ENCODE data around the gene POLR2M.

POLR2M gene

DNA sequence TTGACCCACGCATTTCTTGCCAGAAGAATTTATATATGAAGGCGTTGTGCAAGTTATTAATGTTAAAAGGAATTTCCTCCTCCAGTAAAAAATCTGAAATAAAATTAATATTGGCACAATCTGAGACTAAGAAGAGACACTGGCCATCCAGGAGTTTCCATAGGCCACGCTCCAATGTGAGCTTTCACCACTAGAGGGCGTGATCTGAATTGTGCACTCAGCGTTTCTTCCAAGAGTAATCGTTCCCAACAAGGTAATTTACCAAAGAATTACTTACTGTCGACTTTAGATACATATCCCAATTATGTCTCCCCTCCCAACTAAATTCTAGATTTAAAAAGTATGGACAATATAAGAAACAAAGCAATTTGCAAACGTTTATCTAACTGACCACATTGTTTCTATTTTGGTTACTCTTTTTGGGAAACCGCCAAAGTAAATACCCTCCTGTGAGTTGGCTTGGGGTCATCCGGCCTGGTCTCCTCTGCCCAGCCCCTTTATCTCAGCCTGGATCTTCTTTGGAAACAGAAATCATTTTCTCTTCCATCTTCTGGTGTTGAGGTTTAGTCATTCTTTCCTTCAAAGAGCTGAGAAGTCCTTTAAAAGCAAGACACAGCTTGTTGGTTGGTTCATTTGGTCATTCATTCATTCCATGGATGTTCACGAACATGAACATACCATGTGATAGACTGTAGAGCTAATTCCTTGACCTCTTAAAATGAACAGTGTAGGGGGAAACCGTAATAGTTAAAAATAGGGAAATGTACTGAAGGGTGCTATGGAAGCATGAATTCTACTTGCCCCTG lies 26.2 kb downstream of the POLR2M start:
- Histone ChIP-seq H2BK120ac (ENCODE audit: low read depth, low read length) (no peak overlapping the region), H3K79me2 (ENCODE audit: control insufficient read depth, insufficient read depth, low read length) (no peaks in the 10 kb centered on the region), H3K4me3 (ENCODE audit: low read length) (no peak overlapping the region), H3K4me2 (ENCODE audit: low read length) (no peak overlapping the region), H3K23ac (ENCODE audit: low read length) (no peak overlapping the region), H3K9ac (ENCODE audit: low read length) (no peak overlapping the region), H3K18ac (ENCODE audit: low read length) (no peak overlapping the region), H3K4me1 (ENCODE audit: control insufficient read depth, low read depth, low read length) (no peaks in the 10 kb centered on the region), H3K56ac (ENCODE audit: low read length) (no peak overlapping the region), H3K27me3 (ENCODE audit: insufficient read depth, low read length, poor library complexity) (no peaks in the 10 kb centered on the region), H4K8ac (ENCODE audit: low read depth, low read length) (no peak overlapping the region), H2BK5ac (ENCODE audit: low read length) (no peak overlapping the region), H3K27ac (ENCODE audit: low read depth, low read length) (no peak overlapping the region), H3K36me3 (ENCODE audit: control insufficient read depth, insufficient read depth, low read length) (no peaks in the 10 kb centered on the region), H3K79me1 (ENCODE audit: low read length) (no peaks in the 10 kb centered on the region), H4K5ac (ENCODE audit: low read length) (no peak overlapping the region), H2AK5ac (ENCODE audit: low read length) (no peak overlapping the region), H2BK15ac (replicated peaks; ENCODE audit: low read depth) (no peak overlapping the region), H3K4ac (ENCODE audit: low read depth, low read length) (no peak overlapping the region)
- WGBS (ENCODE audit: extremely low coverage, insufficient coverage, low lambda C conversion rate) = no CpG with 5 or more reads among the region's 12 CpGs
- peak; percentile 68 for DNase-seq

DNA sequence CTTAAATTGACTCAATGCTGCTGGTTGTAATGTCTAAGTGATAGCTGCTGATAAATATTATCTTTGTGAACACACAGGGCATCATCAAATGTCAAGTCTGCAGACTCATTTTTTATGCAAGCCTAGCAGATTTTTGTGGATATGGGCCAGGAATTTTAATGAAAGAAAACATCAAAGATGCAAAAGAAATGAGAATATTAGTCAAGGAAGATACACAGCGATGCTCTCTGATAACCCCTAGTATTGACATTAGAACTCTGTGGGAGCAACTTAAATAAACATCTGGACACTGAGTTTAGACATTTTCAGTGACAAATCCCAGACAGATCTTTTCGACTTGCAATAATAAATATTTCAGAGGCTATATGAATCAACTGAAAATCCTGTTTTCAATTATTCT lies 28.3 kb downstream of the POLR2M start:
- Histone ChIP-seq H4K8ac (ENCODE audit: low read depth, low read length) (no peak overlapping the region), H3K18ac (ENCODE audit: low read length) (no peak overlapping the region)

DNA sequence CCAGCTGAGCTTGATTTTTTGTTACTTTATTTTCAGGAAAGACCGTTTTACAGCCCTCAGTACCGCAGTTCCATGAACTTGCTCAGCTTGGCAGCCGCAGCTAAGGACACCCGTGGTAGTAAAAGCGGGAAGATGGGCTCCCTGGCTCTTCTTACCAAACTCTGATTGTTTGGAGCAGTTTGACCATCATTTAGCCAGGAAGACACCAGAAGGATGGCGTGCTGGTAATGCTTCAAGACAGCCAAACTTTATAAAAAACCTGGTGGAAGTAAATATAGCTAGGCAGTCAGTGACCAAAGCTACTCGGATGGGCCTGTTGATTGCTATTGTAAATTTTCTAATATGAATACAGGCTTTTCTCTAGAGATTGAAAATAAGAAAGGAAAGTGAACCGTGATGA lies 28.9 kb downstream of the POLR2M start:
- Histone ChIP-seq H3K4me1 (ENCODE audit: control insufficient read depth, low read depth, low read length) (no peaks in the 10 kb centered on the region), H3K18ac (ENCODE audit: low read length) (no peak overlapping the region), H3K27me3 (ENCODE audit: insufficient read depth, low read length, poor library complexity) (no peaks in the 10 kb centered on the region), H3K27ac (ENCODE audit: low read depth, low read length) (no peak overlapping the region), H2AK5ac (ENCODE audit: low read length) (no peak overlapping the region), H2BK120ac (ENCODE audit: low read depth, low read length) (no peak overlapping the region), H3K4me3 (ENCODE audit: low read length) (no peak overlapping the region), H4K5ac (ENCODE audit: low read length) (no peak overlapping the region), H2BK5ac (ENCODE audit: low read length) (no peak overlapping the region), H3K4ac (ENCODE audit: low read depth, low read length) (no peak overlapping the region), H3K23ac (ENCODE audit: low read length) (no peak overlapping the region), H3K9ac (ENCODE audit: low read length) (no peak overlapping the region), H3K36me3 (ENCODE audit: control insufficient read depth, insufficient read depth, low read length) (no peaks in the 10 kb centered on the region), H3K79me2 (ENCODE audit: control insufficient read depth, insufficient read depth, low read length) (no peaks in the 10 kb centered on the region), H4K8ac (ENCODE audit: low read depth, low read length) (no peak overlapping the region), H2BK15ac (replicated peaks; ENCODE audit: low read depth) (no peak overlapping the region), H3K56ac (ENCODE audit: low read length) (no peak overlapping the region), H3K4me2 (ENCODE audit: low read length) (no peak overlapping the region), H3K79me1 (ENCODE audit: low read length) (no peaks in the 10 kb centered on the region)
- DNase-seq = no peak
- WGBS (ENCODE audit: extremely low coverage, insufficient coverage, low lambda C conversion rate) = no CpG with 5 or more reads among the region's 8 CpGs

More for the DNA sequence above, 28.3 kb downstream of the POLR2M start:
- no peak for DNase-seq
- Histone ChIP-seq H2BK5ac (ENCODE audit: low read length) (no peak overlapping the region), H3K4me1 (ENCODE audit: control insufficient read depth, low read depth, low read length) (no peaks in the 10 kb centered on the region), H2AK5ac (ENCODE audit: low read length) (no peak overlapping the region), H3K27ac (ENCODE audit: low read depth, low read length) (no peak overlapping the region), H3K79me1 (ENCODE audit: low read length) (no peaks in the 10 kb centered on the region), H3K56ac (ENCODE audit: low read length) (no peak overlapping the region), H3K9ac (ENCODE audit: low read length) (no peak overlapping the region), H2BK15ac (replicated peaks; ENCODE audit: low read depth) (no peak overlapping the region), H3K4ac (ENCODE audit: low read depth, low read length) (no peak overlapping the region), H3K4me2 (ENCODE audit: low read length) (no peak overlapping the region), H3K23ac (ENCODE audit: low read length) (no peak overlapping the region), H3K4me3 (ENCODE audit: low read length) (no peak overlapping the region), H4K5ac (ENCODE audit: low read length) (no peak overlapping the region), H2BK120ac (ENCODE audit: low read depth, low read length) (no peak overlapping the region), H3K27me3 (ENCODE audit: insufficient read depth, low read length, poor library complexity) (no peaks in the 10 kb centered on the region), H3K36me3 (ENCODE audit: control insufficient read depth, insufficient read depth, low read length) (no peaks in the 10 kb centered on the region), H3K79me2 (ENCODE audit: control insufficient read depth, insufficient read depth, low read length) (no peaks in the 10 kb centered on the region)
- WGBS (ENCODE audit: extremely low coverage, insufficient coverage, low lambda C conversion rate) = no CpG with 5 or more reads among the region's 2 CpGs

DNA sequence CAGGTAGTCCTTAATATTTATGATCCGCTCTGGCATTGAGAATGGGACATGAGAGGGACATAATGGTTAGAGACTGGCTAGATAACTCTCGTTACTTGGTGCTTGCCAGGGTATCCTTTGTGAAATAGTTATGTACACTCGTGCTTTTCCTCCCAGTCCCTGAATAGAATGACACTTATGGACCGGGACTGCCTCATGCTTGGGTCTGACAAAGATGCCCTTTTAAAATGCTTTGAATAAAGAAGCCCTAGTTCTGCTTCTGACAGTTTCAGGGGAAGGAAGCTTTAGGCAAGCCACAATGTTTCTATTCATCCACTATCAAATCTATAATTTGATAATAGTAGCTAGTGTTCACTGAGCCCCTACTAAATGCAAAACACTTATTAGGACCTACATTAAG lies 29.4 kb downstream of the POLR2M start:
- no peak overlapping the region for H3K27ac ChIP-seq (ENCODE audit: low read depth, low read length)
- no peak overlapping the region for H2BK120ac ChIP-seq (ENCODE audit: low read depth, low read length)
- WGBS (ENCODE audit: extremely low coverage, insufficient coverage, low lambda C conversion rate) = no CpG with 5 or more reads among the region's 4 CpGs
- no peak overlapping the region for H3K23ac ChIP-seq (ENCODE audit: low read length)
- H2BK15ac ChIP-seq (replicated peaks; ENCODE audit: low read depth) = no peak overlapping the region
- H3K27me3 ChIP-seq (ENCODE audit: insufficient read depth, low read length, poor library complexity) = no peaks in the 10 kb centered on the region
- no peaks in the 10 kb centered on the region for H3K4me1 ChIP-seq (ENCODE audit: control insufficient read depth, low read depth, low read length)
- H4K5ac ChIP-seq (ENCODE audit: low read length) = no peak overlapping the region
- no peak overlapping the region for H3K4me2 ChIP-seq (ENCODE audit: low read length)
- no peak overlapping the region for H3K4ac ChIP-seq (ENCODE audit: low read depth, low read length)
- H4K8ac ChIP-seq (ENCODE audit: low read depth, low read length) = no peak overlapping the region
- H3K79me1 ChIP-seq (ENCODE audit: low read length) = no peaks in the 10 kb centered on the region
- no peaks in the 10 kb centered on the region for H3K79me2 ChIP-seq (ENCODE audit: control insufficient read depth, insufficient read depth, low read length)
- no peak overlapping the region for H3K9ac ChIP-seq (ENCODE audit: low read length)
- no peak overlapping the region for H3K4me3 ChIP-seq (ENCODE audit: low read length)
- H3K56ac ChIP-seq (ENCODE audit: low read length) = no peak overlapping the region
- H2BK5ac ChIP-seq (ENCODE audit: low read length) = no peak overlapping the region
- DNase-seq = no peak
- H3K18ac ChIP-seq (ENCODE audit: low read length) = no peak overlapping the region
- no peaks in the 10 kb centered on the region for H3K36me3 ChIP-seq (ENCODE audit: control insufficient read depth, insufficient read depth, low read length)
- no peak overlapping the region for H2AK5ac ChIP-seq (ENCODE audit: low read length)

DNA sequence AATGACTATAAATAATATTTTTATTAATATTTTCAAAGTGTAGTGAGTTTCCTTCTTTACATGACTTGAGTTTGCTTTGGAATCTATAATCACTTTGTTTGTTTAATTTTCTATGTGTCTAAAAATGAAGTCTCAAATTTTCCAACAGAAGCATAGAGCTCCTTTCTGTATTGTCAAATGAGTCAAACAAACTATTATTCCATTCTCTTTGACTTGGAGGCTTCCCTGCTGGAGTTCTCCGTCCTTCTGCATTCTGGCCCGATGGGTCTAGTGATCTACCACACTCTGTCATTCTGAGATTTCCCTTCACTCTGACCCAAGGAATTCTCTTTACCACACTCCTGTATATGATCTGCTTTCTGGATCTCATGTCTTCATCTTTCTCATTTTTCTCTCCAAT lies 30.1 kb downstream of the POLR2M start:
- H3K79me2 ChIP-seq (ENCODE audit: control insufficient read depth, insufficient read depth, low read length) = no peaks in the 10 kb centered on the region
- no peak overlapping the region for H4K8ac ChIP-seq (ENCODE audit: low read depth, low read length)
- H4K5ac ChIP-seq (ENCODE audit: low read length) = no peak overlapping the region
- H3K9ac ChIP-seq (ENCODE audit: low read length) = no peak overlapping the region
- H3K27ac ChIP-seq (ENCODE audit: low read depth, low read length) = no peak overlapping the region
- H3K4ac ChIP-seq (ENCODE audit: low read depth, low read length) = no peak overlapping the region
- no peak for DNase-seq
- no peak overlapping the region for H3K4me2 ChIP-seq (ENCODE audit: low read length)
- H3K23ac ChIP-seq (ENCODE audit: low read length) = no peak overlapping the region
- no peak overlapping the region for H2BK15ac ChIP-seq (replicated peaks; ENCODE audit: low read depth)
- no peaks in the 10 kb centered on the region for H3K36me3 ChIP-seq (ENCODE audit: control insufficient read depth, insufficient read depth, low read length)
- no peaks in the 10 kb centered on the region for H3K4me1 ChIP-seq (ENCODE audit: control insufficient read depth, low read depth, low read length)
- no peak overlapping the region for H3K18ac ChIP-seq (ENCODE audit: low read length)
- no CpG with 5 or more reads among the region's 2 CpGs for WGBS (ENCODE audit: extremely low coverage, insufficient coverage, low lambda C conversion rate)
- no peak overlapping the region for H3K56ac ChIP-seq (ENCODE audit: low read length)
- H2AK5ac ChIP-seq (ENCODE audit: low read length) = no peak overlapping the region
- H2BK5ac ChIP-seq (ENCODE audit: low read length) = no peak overlapping the region
- H3K27me3 ChIP-seq (ENCODE audit: insufficient read depth, low read length, poor library complexity) = no peaks in the 10 kb centered on the region
- H3K4me3 ChIP-seq (ENCODE audit: low read length) = no peak overlapping the region
- H2BK120ac ChIP-seq (ENCODE audit: low read depth, low read length) = no peak overlapping the region
- H3K79me1 ChIP-seq (ENCODE audit: low read length) = no peaks in the 10 kb centered on the region

DNA sequence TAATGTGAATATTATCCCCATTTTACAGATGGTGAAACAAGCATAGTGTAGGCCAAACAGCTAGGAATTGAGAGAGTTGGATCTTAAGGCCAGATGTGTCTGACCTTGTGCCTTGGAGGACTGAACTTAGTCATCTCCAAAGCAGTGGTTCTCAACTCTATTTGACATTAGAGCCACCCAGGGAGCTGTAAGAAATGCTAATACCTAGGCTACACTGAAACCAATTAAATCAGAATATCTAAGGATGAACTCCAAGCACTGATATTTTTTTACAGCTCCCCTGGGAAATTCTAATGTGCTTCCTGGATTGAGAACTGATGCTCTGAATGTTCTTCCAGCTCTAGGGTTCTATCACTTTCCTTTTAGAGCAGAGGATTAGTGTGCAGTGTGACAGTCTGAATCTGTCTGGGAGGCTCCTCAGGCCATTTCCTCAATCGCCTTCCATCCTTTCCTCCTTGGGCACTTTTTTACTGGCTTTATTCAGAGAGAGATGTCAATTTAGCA lies 32.3 kb downstream of the POLR2M start:
- no peak overlapping the region for H2BK5ac ChIP-seq (ENCODE audit: low read length)
- no peak overlapping the region for H4K8ac ChIP-seq (ENCODE audit: low read depth, low read length)
- no peak overlapping the region for H3K18ac ChIP-seq (ENCODE audit: low read length)
- no peak overlapping the region for H3K9ac ChIP-seq (ENCODE audit: low read length)
- no peak overlapping the region for H2BK120ac ChIP-seq (ENCODE audit: low read depth, low read length)
- DNase-seq = no peak
- H4K5ac ChIP-seq (ENCODE audit: low read length) = no peak overlapping the region
- H2AK5ac ChIP-seq (ENCODE audit: low read length) = no peak overlapping the region
- H2BK15ac ChIP-seq (replicated peaks; ENCODE audit: low read depth) = no peak overlapping the region
- H3K4ac ChIP-seq (ENCODE audit: low read depth, low read length) = no peak overlapping the region
- H3K27me3 ChIP-seq (ENCODE audit: insufficient read depth, low read length, poor library complexity) = no peaks in the 10 kb centered on the region
- H3K23ac ChIP-seq (ENCODE audit: low read length) = no peak overlapping the region
- H3K4me3 ChIP-seq (ENCODE audit: low read length) = no peak overlapping the region
- H3K4me1 ChIP-seq (ENCODE audit: control insufficient read depth, low read depth, low read length) = no peaks in the 10 kb centered on the region
- H3K56ac ChIP-seq (ENCODE audit: low read length) = no peak overlapping the region
- H3K4me2 ChIP-seq (ENCODE audit: low read length) = no peak overlapping the region
- H3K79me1 ChIP-seq (ENCODE audit: low read length) = no peaks in the 10 kb centered on the region
- no CpG with 5 or more reads among the region's 1 CpG for WGBS (ENCODE audit: extremely low coverage, insufficient coverage, low lambda C conversion rate)
- no peak overlapping the region for H3K27ac ChIP-seq (ENCODE audit: low read depth, low read length)
- no peaks in the 10 kb centered on the region for H3K36me3 ChIP-seq (ENCODE audit: control insufficient read depth, insufficient read depth, low read length)
- H3K79me2 ChIP-seq (ENCODE audit: control insufficient read depth, insufficient read depth, low read length) = no peaks in the 10 kb centered on the region

Measured in mesendoderm (in vitro differentiated cells).